T-helper 9 cell (primary cell): Measurements from ENCODE around the gene TSHZ2.
"Not testable (repeated sequence)": the region's sequence is repeated elsewhere in the genome, so short reads cannot be mapped to it uniquely, and the experiment has no call there.

ENCODE experiments used
- DNase-seq: peaks from one replicate; pipeline ENCODE4 v3.0.0-alpha.2; 2020

TSHZ2 gene

GRCh38 chr20:52999040-52999439 is 26.9 kb downstream of the TSHZ2 start:
- DNase-seq, result no peak

GRCh38 chr20:53001498-53002301 is 29.5 kb downstream of the TSHZ2 start:
- DNase-seq, result no peak

GRCh38 chr20:53002786-53003185 is 30.6 kb downstream of the TSHZ2 start:
- no peak for DNase-seq

GRCh38 chr20:53003420-53004154 is 31.4 kb downstream of the TSHZ2 start:
- no peak for DNase-seq

DNA sequence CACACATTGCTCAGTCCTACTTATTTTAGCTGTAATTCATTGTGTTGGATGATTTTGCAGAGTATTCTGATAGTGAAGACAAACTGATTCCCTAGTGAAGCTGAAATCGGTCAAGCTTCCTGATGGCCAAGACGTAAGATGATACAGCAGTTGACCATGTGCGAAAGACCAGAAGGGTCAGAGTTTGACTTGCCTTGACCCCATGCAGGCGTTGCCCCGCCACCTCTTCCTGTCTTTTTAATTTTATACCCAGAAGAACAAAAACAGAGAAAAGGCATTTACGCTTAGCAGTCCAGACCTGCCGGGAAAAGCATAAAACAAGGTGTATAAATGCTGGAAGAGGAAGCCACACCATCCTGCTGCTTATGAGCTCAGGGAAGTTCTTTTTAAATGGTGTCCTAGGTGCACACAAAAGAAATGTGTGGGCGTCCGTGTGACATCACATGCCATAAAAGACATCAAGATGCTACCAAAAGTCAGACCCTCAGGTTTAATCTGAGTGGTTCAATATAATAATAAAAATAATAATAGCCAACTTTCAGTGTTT is 32.2 kb downstream of the TSHZ2 start:
- DNase-seq, result no peak

GRCh38 chr20:53009979-53010735 is 38.0 kb downstream of the TSHZ2 start:
- DNase-seq, result no peak

- DNase-seq, result no peak
These were observed 39.5 kb downstream of the TSHZ2 start for GRCh38 chr20:53011640-53012039.

DNA sequence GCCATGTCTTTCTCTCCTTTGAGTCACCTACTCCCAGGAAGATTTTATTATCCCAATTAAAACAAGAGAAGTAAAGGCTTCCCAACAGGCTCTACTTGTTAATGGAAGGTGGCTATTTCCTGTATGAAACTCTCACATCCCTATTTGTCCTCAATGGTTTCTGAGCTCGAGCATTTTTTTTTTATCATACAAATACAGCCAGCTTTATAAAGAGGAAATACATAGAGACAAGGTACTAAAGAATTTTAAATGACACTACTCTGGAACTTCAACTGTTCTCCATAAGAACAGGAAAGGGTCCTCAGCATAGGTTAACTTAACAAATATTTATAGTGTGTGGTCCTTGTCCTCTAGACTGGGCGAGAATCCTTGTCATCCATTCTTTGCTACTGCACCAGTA is 41.0 kb downstream of the TSHZ2 start:
- no peak for DNase-seq

DNA sequence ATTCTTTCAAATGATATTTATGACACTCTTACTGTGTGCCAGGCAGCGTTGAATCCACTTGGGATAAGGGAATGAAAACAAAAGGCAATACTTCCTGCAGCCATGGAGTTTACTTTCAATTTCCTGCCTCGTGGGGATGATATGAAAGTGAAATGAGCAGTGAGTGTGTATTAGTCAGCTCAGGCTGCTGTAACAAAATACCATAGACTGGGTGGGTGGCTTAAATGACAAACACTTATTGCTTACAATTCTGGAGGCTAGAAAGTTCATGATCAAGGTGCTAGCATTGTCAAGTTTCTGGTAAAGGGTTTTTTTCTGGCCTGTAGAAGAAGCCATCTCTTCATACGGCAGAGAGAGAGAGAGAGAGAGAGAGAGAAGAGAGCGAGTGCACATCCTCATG is 41.7 kb downstream of the TSHZ2 start:
- DNase-seq, result no peak

- DNase-seq, result no peak
These were observed 43.9 kb downstream of the TSHZ2 start for GRCh38 chr20:53016071-53016470.

DNA sequence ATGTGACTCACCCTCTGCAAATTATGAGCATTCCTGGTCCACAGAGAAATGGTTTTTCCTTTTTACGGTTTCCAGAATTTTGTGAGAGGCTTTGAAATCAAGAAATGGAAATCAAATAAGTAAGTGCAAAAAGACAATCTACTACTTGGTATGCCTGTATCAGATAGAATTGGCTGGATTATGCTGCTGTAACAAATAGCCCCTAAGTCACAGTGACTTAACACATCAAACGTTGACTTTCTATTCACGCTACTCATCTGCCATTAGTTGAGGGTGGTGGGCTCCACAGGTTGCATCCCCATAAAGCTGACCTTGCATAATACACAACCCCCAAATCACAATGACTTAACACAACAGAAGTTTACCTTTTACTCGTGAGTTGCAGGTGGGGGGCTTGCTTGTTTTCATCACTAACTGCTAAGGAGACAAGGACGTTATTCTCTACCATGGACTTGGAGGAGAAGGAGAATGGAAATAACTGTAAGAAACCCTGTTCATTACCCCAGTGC is 44.4 kb downstream of the TSHZ2 start:
- DNase-seq, result no peak

- DNase-seq, result no peak
These were observed 45.0 kb downstream of the TSHZ2 start for GRCh38 chr20:53017206-53017605.

DNA sequence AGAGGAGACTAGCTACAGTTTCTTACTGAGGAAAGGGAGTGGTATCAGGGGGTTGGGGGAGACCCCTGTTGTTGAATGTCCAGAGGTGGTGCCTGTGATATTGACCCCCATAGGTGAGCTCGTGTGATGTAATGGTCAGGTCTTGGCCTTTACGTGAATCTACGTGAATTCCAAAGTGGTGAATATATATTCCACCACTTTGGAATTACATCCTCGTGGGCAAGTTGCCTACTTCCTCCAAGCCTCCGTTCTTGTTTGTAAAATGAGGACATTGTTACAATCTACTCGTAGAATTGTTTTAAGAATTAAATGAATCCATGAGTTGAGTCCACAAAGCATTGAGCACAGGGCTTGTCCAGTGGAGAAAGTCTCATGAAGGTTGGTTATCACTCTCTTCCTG is 47.3 kb downstream of the TSHZ2 start:
- no peak for DNase-seq

- no peak for DNase-seq
These were observed 48.2 kb downstream of the TSHZ2 start for GRCh38 chr20:53020376-53020775.

DNA sequence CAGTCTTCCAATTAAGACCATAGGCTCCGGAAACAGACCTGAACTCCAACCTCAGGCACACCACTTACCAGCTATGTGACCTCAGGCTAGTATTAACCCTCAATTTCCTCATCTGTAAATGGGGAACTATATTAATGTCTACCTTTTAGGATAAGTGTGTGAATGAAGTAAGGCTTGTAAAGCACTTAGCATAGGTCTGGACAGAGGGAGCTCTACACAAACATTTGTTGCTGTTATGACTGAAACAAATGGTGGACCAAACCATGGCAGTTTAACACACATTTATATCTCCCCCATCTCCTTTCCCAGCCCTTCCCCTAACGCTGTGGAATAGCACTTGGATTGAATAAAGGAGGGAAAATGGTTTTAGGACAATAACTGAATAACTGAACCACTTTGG is 48.7 kb downstream of the TSHZ2 start:
- DNase-seq, result no peak

DNA sequence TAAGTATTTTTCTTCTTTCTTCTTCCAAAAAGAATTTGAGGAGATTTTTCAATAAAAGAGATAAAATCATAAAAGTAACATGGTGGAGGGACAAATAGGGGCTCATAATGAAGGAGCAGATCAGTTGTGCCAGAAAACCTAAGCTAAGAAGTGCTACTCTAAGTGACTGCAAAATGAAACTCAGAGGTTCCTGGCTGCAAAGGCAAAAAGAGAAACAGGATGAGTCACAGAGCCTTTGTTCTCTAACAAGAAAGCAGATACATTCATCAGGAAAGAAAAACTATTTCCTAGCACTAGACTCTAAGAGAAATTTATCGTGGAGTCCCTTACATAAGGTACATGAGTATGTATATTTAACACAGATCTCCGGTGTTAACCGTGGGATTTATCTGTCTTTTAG is 49.8 kb downstream of the TSHZ2 start:
- no peak for DNase-seq

- no peak for DNase-seq
These were observed 51.8 kb downstream of the TSHZ2 start for GRCh38 chr20:53023732-53024520.

- not testable (repeated sequence) for DNase-seq
These were observed 52.5 kb downstream of the TSHZ2 start for GRCh38 chr20:53024653-53025052.

DNA sequence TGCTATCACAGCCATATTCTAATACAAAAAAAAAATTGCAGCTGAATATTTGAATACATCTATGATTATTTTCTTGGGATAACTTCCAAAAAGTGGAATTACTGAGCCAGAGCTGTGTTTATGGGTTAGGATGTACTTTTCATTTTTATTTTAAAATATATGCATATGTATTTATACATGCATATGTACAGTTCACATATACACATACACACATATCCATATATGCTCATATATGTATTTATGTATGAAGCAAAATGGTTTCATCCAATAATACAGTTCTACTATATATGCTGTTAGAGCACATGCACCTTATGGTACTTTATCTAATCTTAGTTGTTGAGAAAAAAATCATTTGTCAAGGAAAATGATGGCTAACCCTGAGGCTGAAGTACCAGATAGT is 54.9 kb downstream of the TSHZ2 start:
- no peak for DNase-seq

DNA sequence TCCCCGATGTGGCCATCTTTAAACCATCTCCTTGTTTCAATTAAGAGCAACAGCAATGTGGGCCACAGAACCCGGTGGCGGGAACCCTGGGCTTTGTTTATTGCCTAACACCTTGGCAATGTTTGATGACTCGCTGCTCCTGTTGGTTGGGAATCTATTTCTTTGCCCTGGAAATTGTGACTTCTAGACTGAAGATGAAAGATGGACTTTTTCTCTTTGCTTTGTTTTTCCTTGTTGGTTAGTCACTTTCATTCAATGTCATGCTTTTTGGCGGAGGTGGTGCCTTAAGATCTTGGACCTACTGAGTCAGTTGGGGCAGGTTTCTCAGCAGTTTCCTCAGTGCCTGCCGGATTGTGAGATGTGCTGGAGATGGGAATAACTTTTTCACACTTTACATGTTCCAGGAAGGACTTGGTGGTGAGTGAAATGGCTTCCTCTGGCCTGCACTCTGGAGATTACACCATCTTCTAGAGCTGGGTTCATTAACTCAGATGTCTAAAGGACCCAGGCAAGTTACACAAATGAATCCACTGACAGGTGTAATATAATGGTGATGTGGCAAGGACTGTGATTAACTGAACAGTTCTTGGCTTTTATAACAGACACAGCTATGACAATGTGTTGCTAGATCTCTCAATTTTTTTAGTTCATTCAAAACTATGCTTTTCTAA is 56.3 kb downstream of the TSHZ2 start:
- no peak for DNase-seq

DNA sequence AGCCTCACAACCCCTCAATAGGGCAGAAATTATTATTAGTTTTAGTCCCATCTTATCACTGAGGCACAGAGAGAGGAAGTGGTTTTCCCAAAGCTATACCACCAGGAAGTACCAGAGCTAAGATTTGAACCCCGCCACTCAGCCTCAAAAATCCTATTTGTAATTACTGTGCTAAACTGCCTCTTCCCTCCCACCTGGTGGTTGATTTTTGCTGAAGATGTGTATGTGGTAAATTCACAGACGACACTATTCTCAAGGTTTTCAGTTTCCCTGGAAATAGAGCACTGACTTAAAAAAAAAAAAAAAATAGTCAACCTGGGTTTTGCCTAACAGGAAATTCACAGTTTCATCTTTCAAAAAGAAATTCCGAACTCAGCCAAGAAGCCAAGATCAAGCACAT is 57.9 kb downstream of the TSHZ2 start:
- DNase-seq, result no peak

DNA sequence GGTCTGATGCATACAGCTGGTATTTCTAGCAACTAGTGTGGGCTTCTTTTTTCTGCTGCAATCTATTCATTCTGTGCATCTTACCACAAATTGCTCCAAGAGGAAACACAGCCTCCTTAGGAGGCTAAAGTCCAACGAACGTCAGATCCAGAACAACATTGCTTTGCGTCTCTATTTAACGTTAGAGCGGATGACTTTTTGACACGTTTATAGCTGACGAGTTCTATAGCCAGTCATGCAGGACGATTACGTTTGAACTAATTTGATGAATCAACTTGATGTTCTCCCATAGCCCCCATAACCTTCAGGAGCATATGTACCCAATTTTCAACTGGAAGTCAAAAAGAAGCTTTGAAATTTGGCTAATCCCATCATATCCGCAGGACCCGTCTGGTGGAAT is 59.9 kb downstream of the TSHZ2 start:
- no peak for DNase-seq
